Measurements from ENCODE around the gene CLCA2. TPM values are rescaled to one million over a fixed set of nuclear protein-coding genes. Genes with fewer than 3 reads are reported as not detected.

The CLCA2 gene
- total RNA-seq, 2 experiments from 2014 or later, result not detected

GRCh38 chr1:86396498-86396890, 27.5 kb upstream of the CLCA2 start:
- peak; percentile 16 for ATAC-seq (ENCODE audit: low read depth)
- peak overlapping the region; percentile 96 for H3K4me3 Mint-ChIP-seq
- POLR2A ChIA-PET, result interaction anchor here (1.0 to 1.9 kb wide), 7 partner anchors 9 to 518 kb away, joined by 3 to 14 read pairs (median 8); partner anchors contain the start of genes HS2ST1, SELENOF and SH3GLB1
- peaks cover 26% of the 10 kb centered on the region for H3K4me1 Mint-ChIP-seq
- H3K27me3 Mint-ChIP-seq, result no peaks in the 10 kb centered on the region
- H3K9me3 Mint-ChIP-seq, result no peaks in the 10 kb centered on the region
- peak overlapping the region; percentile 93 for H3K27ac Mint-ChIP-seq
- DNase-seq, result no peak
- H3K36me3 Mint-ChIP-seq, result peaks cover 12% of the 10 kb centered on the region

GRCh38 chr1:86409416-86410021, 14.5 kb upstream of the CLCA2 start:
- Mint-ChIP-seq H3K4me1 (no peaks in the 10 kb centered on the region), H3K4me3 (no peak overlapping the region), H3K27me3 (peaks cover 2% of the 10 kb centered on the region), H3K9me3 (no peaks in the 10 kb centered on the region), H3K36me3 (no peaks in the 10 kb centered on the region), H3K27ac (no peak overlapping the region)
- POLR2A ChIA-PET, result no interaction called here
- no peak for ATAC-seq (ENCODE audit: low read depth)
- no peak for DNase-seq

GRCh38 chr1:86410879-86411278, 13.1 kb upstream of the CLCA2 start:
- DNase-seq (no peak), ATAC-seq (ENCODE audit: low read depth) (no peak)
- Mint-ChIP-seq H3K4me1 (no peaks in the 10 kb centered on the region), H3K27me3 (peaks cover 2% of the 10 kb centered on the region), H3K36me3 (no peaks in the 10 kb centered on the region), H3K9me3 (no peaks in the 10 kb centered on the region), H3K4me3 (no peak overlapping the region), H3K27ac (no peak overlapping the region)
- POLR2A ChIA-PET, result no interaction called here

GRCh38 chr1:86416343-86416742, 7.6 kb upstream of the CLCA2 start:
- POLR2A ChIA-PET, result no interaction called here
- ATAC-seq (ENCODE audit: low read depth) (no peak), DNase-seq (no peak)
- Mint-ChIP-seq H3K27ac (no peak overlapping the region), H3K36me3 (no peaks in the 10 kb centered on the region), H3K9me3 (no peaks in the 10 kb centered on the region), H3K4me3 (no peak overlapping the region), H3K4me1 (peaks cover 2% of the 10 kb centered on the region), H3K27me3 (peaks cover 1% of the 10 kb centered on the region)

GRCh38 chr1:86419277-86419903, 4.6 kb upstream of the CLCA2 start:
- POLR2A ChIA-PET, result no interaction called here
- H3K27me3 Mint-ChIP-seq, result peaks cover 4% of the 10 kb centered on the region
- H3K36me3 Mint-ChIP-seq, result no peaks in the 10 kb centered on the region
- peak overlapping the region; percentile 58 for H3K4me3 Mint-ChIP-seq
- H3K4me1 Mint-ChIP-seq, result peaks cover 2% of the 10 kb centered on the region
- H3K27ac Mint-ChIP-seq, result peak overlapping the region; percentile 37
- peak; percentile 96 for ATAC-seq (ENCODE audit: low read depth)
- DNase-seq, result no peak
- H3K9me3 Mint-ChIP-seq, result no peaks in the 10 kb centered on the region

GRCh38 chr1:86421601-86422280, 2.2 kb upstream of the CLCA2 start:
- H3K27ac Mint-ChIP-seq, result no peak overlapping the region
- no peaks in the 10 kb centered on the region for H3K9me3 Mint-ChIP-seq
- H3K4me1 Mint-ChIP-seq, result peaks cover 2% of the 10 kb centered on the region
- peaks cover 10% of the 10 kb centered on the region for H3K27me3 Mint-ChIP-seq
- H3K4me3 Mint-ChIP-seq, result no peak overlapping the region
- ATAC-seq (ENCODE audit: low read depth) (no peak), DNase-seq (no peak)
- POLR2A ChIA-PET, result no interaction called here
- no peaks in the 10 kb centered on the region for H3K36me3 Mint-ChIP-seq

GRCh38 chr1:86423473-86423872, 498 bp upstream of the CLCA2 start:
- Mint-ChIP-seq H3K4me3 (no peak overlapping the region), H3K36me3 (no peaks in the 10 kb centered on the region), H3K4me1 (peaks cover 2% of the 10 kb centered on the region), H3K27ac (no peak overlapping the region), H3K27me3 (peaks cover 10% of the 10 kb centered on the region), H3K9me3 (no peaks in the 10 kb centered on the region)
- ATAC-seq (ENCODE audit: low read depth) (no peak), DNase-seq (no peak)
- POLR2A ChIA-PET, result no interaction called here

GRCh38 chr1:86429122-86429725, 5.3 kb downstream of the CLCA2 start:
- ATAC-seq (ENCODE audit: low read depth) (no peak), DNase-seq (no peak)
- Mint-ChIP-seq H3K9me3 (no peaks in the 10 kb centered on the region), H3K4me3 (no peak overlapping the region), H3K27ac (no peak overlapping the region), H3K36me3 (no peaks in the 10 kb centered on the region), H3K4me1 (no peaks in the 10 kb centered on the region), H3K27me3 (peaks cover 15% of the 10 kb centered on the region)
- POLR2A ChIA-PET, result interaction anchor here (0.9 to 1.1 kb wide), 2 partner anchors 33 to 275 kb away, joined by 3 to 6 read pairs; partner anchors contain the start of genes ODF2L and SH3GLB1

- Mint-ChIP-seq H3K36me3 (no peaks in the 10 kb centered on the region), H3K4me3 (no peak overlapping the region), H3K4me1 (no peaks in the 10 kb centered on the region), H3K9me3 (no peaks in the 10 kb centered on the region), H3K27ac (no peak overlapping the region), H3K27me3 (peaks cover 14% of the 10 kb centered on the region)
- no peak for DNase-seq
- no peak for ATAC-seq (ENCODE audit: low read depth)
- POLR2A ChIA-PET, result interaction anchor here (0.5 to 1.1 kb wide), 3 partner anchors 34 to 274 kb away, joined by 3 to 6 read pairs (median 3); partner anchors contain the start of genes ODF2L and SH3GLB1
Observed at GRCh38 chr1:86429835-86430234, 5.9 kb downstream of the CLCA2 start.

- no peak for ATAC-seq (ENCODE audit: low read depth)
- DNase-seq, result no peak
- Mint-ChIP-seq H3K27ac (no peak overlapping the region), H3K36me3 (no peaks in the 10 kb centered on the region), H3K9me3 (no peaks in the 10 kb centered on the region), H3K4me3 (no peak overlapping the region), H3K4me1 (no peaks in the 10 kb centered on the region), H3K27me3 (peaks cover 12% of the 10 kb centered on the region)
- POLR2A ChIA-PET, result interaction anchor here (0.5 to 1.1 kb wide), 3 partner anchors 34 to 274 kb away, joined by 3 to 6 read pairs (median 3); partner anchors contain the start of genes ODF2L and SH3GLB1
Observed at GRCh38 chr1:86430376-86430775, 6.4 kb downstream of the CLCA2 start.

- POLR2A ChIA-PET, result no interaction called here
Observed at GRCh38 chr1:86434059-86434458, 10.1 kb downstream of the CLCA2 start.

GRCh38 chr1:86435327-86435726, 11.4 kb downstream of the CLCA2 start:
- DNase-seq, result no peak
- Mint-ChIP-seq H3K36me3 (no peaks in the 10 kb centered on the region), H3K4me3 (no peak overlapping the region), H3K4me1 (no peaks in the 10 kb centered on the region), H3K9me3 (no peaks in the 10 kb centered on the region), H3K27me3 (peaks cover 25% of the 10 kb centered on the region), H3K27ac (no peak overlapping the region)
- ATAC-seq (ENCODE audit: low read depth), result no peak
- POLR2A ChIA-PET, result no interaction called here

More at GRCh38 chr1:86434059-86434458, 10.1 kb downstream of the CLCA2 start:
- peaks cover 25% of the 10 kb centered on the region for H3K27me3 Mint-ChIP-seq
- H3K9me3 Mint-ChIP-seq, result no peaks in the 10 kb centered on the region
- H3K27ac Mint-ChIP-seq, result no peak overlapping the region
- H3K36me3 Mint-ChIP-seq, result no peaks in the 10 kb centered on the region
- no peaks in the 10 kb centered on the region for H3K4me1 Mint-ChIP-seq
- H3K4me3 Mint-ChIP-seq, result no peak overlapping the region
- no peak for ATAC-seq (ENCODE audit: low read depth)
- no peak for DNase-seq

GRCh38 chr1:86436041-86436440, 12.1 kb downstream of the CLCA2 start:
- H3K4me1 Mint-ChIP-seq, result no peaks in the 10 kb centered on the region
- H3K27ac Mint-ChIP-seq, result no peak overlapping the region
- no peak overlapping the region for H3K4me3 Mint-ChIP-seq
- DNase-seq, result no peak
- ATAC-seq (ENCODE audit: low read depth), result no peak
- POLR2A ChIA-PET, result no interaction called here
- no peaks in the 10 kb centered on the region for H3K36me3 Mint-ChIP-seq
- no peaks in the 10 kb centered on the region for H3K9me3 Mint-ChIP-seq
- H3K27me3 Mint-ChIP-seq, result peaks cover 25% of the 10 kb centered on the region
